Activated T-cell treated with anti-CD3 and anti-CD28 coated beads for 24 hours (primary cell): ENCODE results near the gene ESM1.
"Not testable (repeated sequence)": the region's sequence is repeated elsewhere in the genome, so short reads cannot be mapped to it uniquely, and the experiment has no call there.

Source experiments
- DNase-seq: peaks from one replicate; pipeline ENCODE4 v3.0.0-alpha.2; 2020; ENCODE audit warnings: low read depth

ESM1 gene

GRCh38 chr5:54985301-54986268 is at the start of gene ESM1:
TSS of gene ESM1 (minus strand) at chr5:54985593. CDS start at chr5:54985517, 76 bp downstream.
- DNase-seq, result no peak

- no peak for DNase-seq
These were observed 48.2 kb upstream of the ESM1 start for GRCh38 chr5:55033568-55033967.

- DNase-seq, result no peak
These were observed 46.1 kb upstream of the ESM1 start for GRCh38 chr5:55031492-55031891.

- no peak for DNase-seq
These were observed 45.4 kb upstream of the ESM1 start for GRCh38 chr5:55030676-55031369.

GRCh38 chr5:55030220-55030619 is 44.8 kb upstream of the ESM1 start:
- no peak for DNase-seq

- DNase-seq, result no peak
These were observed 42.2 kb upstream of the ESM1 start for GRCh38 chr5:55027595-55027994.

GRCh38 chr5:55022450-55022849 is 37.1 kb upstream of the ESM1 start:
- DNase-seq, result no peak

GRCh38 chr5:55021821-55022220 is 36.4 kb upstream of the ESM1 start:
- no peak for DNase-seq

- DNase-seq, result no peak
These were observed 36.0 kb upstream of the ESM1 start for GRCh38 chr5:55021410-55021809.

GRCh38 chr5:55010149-55010548 is 24.8 kb upstream of the ESM1 start:
- not testable (repeated sequence) for DNase-seq

- no peak for DNase-seq
These were observed 19.3 kb upstream of the ESM1 start for GRCh38 chr5:55004729-55005128.

- no peak for DNase-seq
These were observed 18.2 kb upstream of the ESM1 start for GRCh38 chr5:55003432-55004065.

- not testable (repeated sequence) for DNase-seq
These were observed 16.8 kb upstream of the ESM1 start for GRCh38 chr5:55002166-55002565.

- DNase-seq, result no peak
These were observed 11.7 kb upstream of the ESM1 start for GRCh38 chr5:54997081-54997480.

- no peak for DNase-seq
These were observed 11.1 kb upstream of the ESM1 start for GRCh38 chr5:54996466-54996865.

GRCh38 chr5:54995168-54995567 is 9.8 kb upstream of the ESM1 start:
- no peak for DNase-seq

GRCh38 chr5:54994628-54995027 is 9.2 kb upstream of the ESM1 start:
- DNase-seq, result no peak

GRCh38 chr5:54993318-54993717 is 7.9 kb upstream of the ESM1 start:
- no peak for DNase-seq

- DNase-seq, result no peak
These were observed 6.0 kb upstream of the ESM1 start for GRCh38 chr5:54991416-54991815.

- no peak for DNase-seq
These were observed 5.5 kb upstream of the ESM1 start for GRCh38 chr5:54990841-54991258.

GRCh38 chr5:54988817-54989216 is 3.4 kb upstream of the ESM1 start:
- DNase-seq, result no peak

GRCh38 chr5:54988218-54988617 is 2.8 kb upstream of the ESM1 start:
- no peak for DNase-seq

GRCh38 chr5:54986269-54986654 is 869 bp upstream of the ESM1 start:
- no peak for DNase-seq
